Activated naive CD8-positive, alpha-beta T cell treated with anti-CD3 and anti-CD28 coated beads, Interleukin-2, amount 10 ng/mL, durations not matched to agents 7 days and 5 days (primary cell): ENCODE measurements around the gene OR51A2. TPM values are rescaled to one million over a fixed set of nuclear protein-coding genes. Genes with fewer than 3 reads are reported as not detected.

Experiments
- ATAC-seq: fragments of 150-1000 bp; cut with Tn5 transposase; one replicate; pipeline ENCODE4 v1.10.0; 2021; ENCODE audit warnings: low read depth, moderate library complexity
- POLR2A ChIA-PET: fragments of 350-600 bp; sonication (Branson Sonifier 250); formaldehyde crosslinking; loops from one replicate; lab custom pipeline; 2021; ENCODE audit warnings: antibody characterized with exemption; lab: Charles Lee
- DNase-seq: peaks from one replicate; pipeline ENCODE4 v3.0.0; 2021
- H3K27ac Mint-ChIP-seq: one replicate; pipeline ENCODE4 v1.8.0; 2022; ENCODE audit warnings: mild to moderate bottlenecking, mixed read lengths
- H3K27me3 Mint-ChIP-seq: one replicate; pipeline ENCODE4 v1.8.0; 2022; ENCODE audit warnings: mild to moderate bottlenecking, moderate library complexity, mixed read lengths
- H3K36me3 Mint-ChIP-seq: one replicate; pipeline ENCODE4 v1.8.0; 2021; ENCODE audit warnings: mild to moderate bottlenecking, mixed read lengths
- H3K4me1 Mint-ChIP-seq: one replicate; pipeline ENCODE4 v1.8.0; 2021; ENCODE audit warnings: mixed read lengths
- H3K4me3 Mint-ChIP-seq: one replicate; pipeline ENCODE4 v1.8.0; 2022; ENCODE audit warnings: mild to moderate bottlenecking, moderate library complexity, mixed read lengths
- H3K9me3 Mint-ChIP-seq: one replicate; pipeline ENCODE4 v1.8.0; 2021; ENCODE audit warnings: mixed read lengths
- total RNA-seq, 2 experiments: library from RNA; stranded (reverse); gene quantifications; one replicate each; pipeline ENCODE4 v1.2.3, GENCODE V29; 2021

Gene OR51A2
- total RNA-seq, 2 experiments from 2014 or later = not detected

DNA sequence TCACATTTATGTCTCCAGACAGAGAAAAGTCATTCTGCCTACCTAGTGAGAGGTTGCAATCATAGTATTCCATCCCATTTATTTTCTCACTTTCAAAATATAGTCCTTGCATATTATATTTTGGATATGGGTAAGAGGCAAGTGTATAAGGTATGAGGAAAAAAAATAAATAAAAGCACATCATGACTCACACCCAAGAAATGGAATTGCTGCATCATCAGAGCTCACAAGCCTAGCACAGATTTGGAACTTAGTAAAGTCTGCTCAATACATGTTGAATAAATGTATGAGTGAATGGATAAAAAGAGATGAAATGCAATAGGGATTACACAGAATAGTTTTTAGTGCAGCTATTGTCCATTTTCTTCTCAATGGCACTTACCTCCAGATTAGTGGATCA is 28.9 kb downstream of the OR51A2 start:
- Mint-ChIP-seq H3K27ac (no peak overlapping the region), H3K27me3 (no peaks in the 10 kb centered on the region), H3K36me3 (no peaks in the 10 kb centered on the region), H3K4me1 (no peaks in the 10 kb centered on the region), H3K4me3 (no peak overlapping the region), H3K9me3 (peaks cover 1% of the 10 kb centered on the region)
- ATAC-seq = no peak
- DNase-seq = no peak
- POLR2A ChIA-PET = no interaction called here

- no peak within 1 kb of the TSS for H3K4me3 Mint-ChIP-seq
- H3K4me1 Mint-ChIP-seq = no peaks in the 10 kb centered on the region
- H3K27me3 Mint-ChIP-seq = no peaks in the 10 kb centered on the region
- DNase-seq (no peak), ATAC-seq (no peak)
- peaks cover 1% of the 10 kb centered on the region for H3K9me3 Mint-ChIP-seq
- POLR2A ChIA-PET = no interaction called here
- H3K36me3 Mint-ChIP-seq = no peaks in the 10 kb centered on the region
- no peak within 1 kb of the TSS for H3K27ac Mint-ChIP-seq
Measured at GRCh38 chr11:4924239-4924638, 31.3 kb downstream of the OR51A2 start, which contains the start of gene OR51G1. OR51G1 (minus strand) TSS chr11:4924339; CDS start chr11:4924339, 0 bp downstream.

DNA sequence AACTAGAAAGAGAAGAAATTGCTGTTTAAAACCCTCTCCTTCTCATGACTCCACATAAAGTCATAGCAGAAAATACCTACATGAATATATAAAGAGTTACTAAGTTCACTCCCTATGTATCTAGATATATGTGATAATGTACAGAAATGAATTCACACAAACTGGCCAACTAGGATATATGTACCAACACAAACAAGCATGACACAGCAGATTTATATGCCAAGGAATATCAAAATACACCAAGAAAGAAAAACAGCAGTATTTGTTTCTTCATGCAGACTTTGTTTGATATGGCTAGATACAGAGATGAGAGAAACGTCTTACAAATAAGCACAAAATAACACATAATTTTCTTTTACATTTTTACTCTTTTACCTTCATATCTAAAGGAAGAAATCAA is 33.2 kb downstream of the OR51A2 start:
- DNase-seq (no peak), ATAC-seq (no peak)
- Mint-ChIP-seq H3K27me3 (no peaks in the 10 kb centered on the region), H3K27ac (no peak overlapping the region), H3K4me1 (no peaks in the 10 kb centered on the region), H3K4me3 (no peak overlapping the region), H3K36me3 (no peaks in the 10 kb centered on the region), H3K9me3 (no peaks in the 10 kb centered on the region)
- POLR2A ChIA-PET = no interaction called here

DNA sequence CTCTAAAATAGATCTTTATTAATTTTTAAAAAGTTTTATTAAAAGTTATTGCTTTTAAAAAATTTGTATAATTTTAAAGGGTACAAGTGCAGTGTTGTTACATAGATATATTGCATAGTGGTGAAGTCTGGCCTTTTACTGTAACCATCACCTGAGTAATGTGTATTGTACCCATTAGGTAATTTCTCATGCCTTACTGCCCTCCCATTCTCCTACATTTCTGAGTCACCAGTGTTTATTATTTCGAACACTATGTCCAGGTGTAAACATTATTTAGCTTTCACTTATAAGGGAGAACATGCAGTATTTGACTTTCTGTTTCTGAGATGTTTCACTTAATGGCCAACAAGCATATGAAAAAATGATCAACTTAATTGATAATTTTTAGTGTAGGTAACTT is 33.7 kb downstream of the OR51A2 start:
- DNase-seq (no peak), ATAC-seq (no peak)
- no peak overlapping the region for H3K27ac Mint-ChIP-seq
- H3K4me3 Mint-ChIP-seq = no peak overlapping the region
- H3K9me3 Mint-ChIP-seq = no peaks in the 10 kb centered on the region
- no peaks in the 10 kb centered on the region for H3K27me3 Mint-ChIP-seq
- POLR2A ChIA-PET = no interaction called here
- no peaks in the 10 kb centered on the region for H3K36me3 Mint-ChIP-seq
- H3K4me1 Mint-ChIP-seq = no peaks in the 10 kb centered on the region

DNA sequence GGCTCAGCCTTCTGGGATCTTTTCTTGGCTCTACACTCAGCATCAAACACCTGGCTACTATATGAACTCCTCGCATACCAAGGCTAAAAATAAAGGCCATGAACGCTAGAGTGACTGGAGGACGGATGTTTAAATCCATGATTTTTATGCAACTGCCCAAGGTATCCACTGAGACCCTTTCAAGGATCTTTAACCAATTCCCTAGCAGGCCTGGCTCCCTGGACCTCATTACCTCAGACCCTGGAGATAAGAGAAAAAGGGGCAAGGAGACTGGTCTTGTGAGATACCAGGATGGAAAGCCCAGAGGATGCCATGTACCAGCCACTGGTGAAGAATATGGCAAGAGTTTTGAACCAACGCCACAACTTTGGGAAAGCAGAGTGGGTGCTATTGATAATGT is 36.3 kb downstream of the OR51A2 start, which contains the start of gene OR51G2:
Gene OR51G2, minus strand, starts transcription at position 101 of the 400 bp plus-strand sequence. CDS start 3,687 bp downstream, outside the sequence.
- H3K36me3 Mint-ChIP-seq = no peaks in the 10 kb centered on the region
- no peaks in the 10 kb centered on the region for H3K4me1 Mint-ChIP-seq
- H3K4me3 Mint-ChIP-seq = no peak within 1 kb of the TSS
- DNase-seq = no peak
- no peaks in the 10 kb centered on the region for H3K9me3 Mint-ChIP-seq
- no peak within 1 kb of the TSS for H3K27ac Mint-ChIP-seq
- ATAC-seq = no peak
- H3K27me3 Mint-ChIP-seq = no peaks in the 10 kb centered on the region
- POLR2A ChIA-PET = no interaction called here

GRCh38 chr11:4916581-4916980 is 38.9 kb downstream of the OR51A2 start:
- no peak overlapping the region for H3K27ac Mint-ChIP-seq
- H3K4me3 Mint-ChIP-seq = no peak overlapping the region
- DNase-seq (no peak), ATAC-seq (no peak)
- POLR2A ChIA-PET = no interaction called here
- H3K4me1 Mint-ChIP-seq = no peaks in the 10 kb centered on the region
- no peaks in the 10 kb centered on the region for H3K36me3 Mint-ChIP-seq
- no peaks in the 10 kb centered on the region for H3K27me3 Mint-ChIP-seq
- no peaks in the 10 kb centered on the region for H3K9me3 Mint-ChIP-seq

Other genes with a start within 250 kb of the OR51A2 start
- not detected for gene OR51F1, start 185.8 kb downstream of the OR51A2 start, total RNA-seq
- not detected for gene OR52R1, start 151.3 kb downstream of the OR51A2 start, total RNA-seq
- gene OR51F2, start 134.4 kb downstream of the OR51A2 start, total RNA-seq = not detected
- not detected for gene OR51S1, start 106.5 kb downstream of the OR51A2 start, total RNA-seq
- not detected for gene OR51T1, start 73.8 kb downstream of the OR51A2 start, total RNA-seq
- not detected for gene OR51A7, start 51.9 kb downstream of the OR51A2 start, total RNA-seq
- not detected for gene OR51G2, start 36.4 kb downstream of the OR51A2 start, total RNA-seq
- gene OR51G1, start 31.4 kb downstream of the OR51A2 start, total RNA-seq = not detected
- not detected for gene OR51A4, start 8.1 kb downstream of the OR51A2 start, total RNA-seq
- gene OR51L1, start 39.1 kb upstream of the OR51A2 start, total RNA-seq = not detected
- gene OR52J3, start 90.8 kb upstream of the OR51A2 start, total RNA-seq = not detected
- gene OR52E2, start 103.9 kb upstream of the OR51A2 start, total RNA-seq = not detected
- not detected for gene OR52E1, start 113.9 kb upstream of the OR51A2 start, total RNA-seq
- not detected for gene OR52A5, start 182.6 kb upstream of the OR51A2 start, total RNA-seq
- not detected for gene OR52A1, start 199.0 kb upstream of the OR51A2 start, total RNA-seq
- not detected for gene OR51V1, start 245.0 kb upstream of the OR51A2 start, total RNA-seq